Epithelial cell of prostate (primary cell): ENCODE measurements around the gene SMU1.
A peak's percentile ranks its signal among the peaks of the same experiment; 100 is the strongest.
"Not testable (repeated sequence)": the region's sequence is repeated elsewhere in the genome, so short reads cannot be mapped to it uniquely, and the experiment has no call there.

Experiments used
- DNase-seq: peaks from one replicate; pipeline ENCODE4 v3.0.0-alpha.2; 2011; ENCODE audit warnings: low read depth, low spot score
- H3K27ac ChIP-seq: fragments of 450-650 bp; 2 replicates; pipeline ENCODE4 v1.5.1; 2017; ENCODE audit warnings: mild to moderate bottlenecking

The SMU1 gene

DNA sequence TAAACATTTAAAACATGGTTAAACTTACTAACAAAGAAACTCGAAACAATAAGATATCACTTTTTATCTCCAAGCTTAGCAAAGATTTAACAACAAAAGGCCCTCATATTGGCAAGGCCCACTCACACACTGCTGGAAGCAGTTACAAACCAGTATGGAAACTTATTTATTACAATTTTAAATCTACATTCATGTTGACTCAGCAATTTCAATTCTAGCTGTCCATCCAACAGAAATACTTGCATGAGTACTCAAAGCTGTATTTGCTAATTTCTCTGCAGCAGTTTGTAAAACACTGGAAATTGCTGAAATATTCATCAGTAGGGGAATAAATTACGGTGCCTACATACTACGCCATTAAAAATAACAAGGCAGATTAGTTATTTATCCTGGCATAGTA is 54.2 kb downstream of the SMU1 start:
- no peak overlapping the region for H3K27ac ChIP-seq
- no peak for DNase-seq

DNA sequence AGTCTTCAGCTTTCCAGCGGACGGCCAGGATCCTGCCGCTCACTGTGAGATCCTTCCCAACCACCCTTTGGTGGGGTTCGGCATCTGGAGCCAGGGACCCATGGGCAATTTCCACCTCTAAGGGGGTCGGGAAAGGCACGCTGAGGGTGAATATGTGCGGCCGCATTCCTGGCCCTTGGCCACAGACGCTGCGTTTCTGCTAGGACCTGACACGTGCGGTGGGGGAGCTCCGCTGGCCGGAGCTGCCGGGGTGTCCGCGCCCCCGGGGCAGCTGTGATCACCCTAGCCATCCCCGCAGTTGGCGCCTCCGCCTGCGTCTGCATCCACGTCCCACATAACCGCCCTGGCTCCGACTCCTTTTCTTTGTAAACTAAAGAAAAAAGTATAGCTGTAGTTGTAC is 56.7 kb downstream of the SMU1 start:
- H3K27ac ChIP-seq: no peak overlapping the region
- DNase-seq: no peak

GRCh38 chr9:33017283-33018041 is 59.0 kb downstream of the SMU1 start:
- H3K27ac ChIP-seq: no peak overlapping the region
- DNase-seq: no peak

- DNase-seq: no peak
- no peak overlapping the region for H3K27ac ChIP-seq
These were observed 61.8 kb downstream of the SMU1 start for GRCh38 chr9:33014665-33015014.

- DNase-seq: no peak
- H3K27ac ChIP-seq: no peak overlapping the region
These were observed 62.4 kb downstream of the SMU1 start for GRCh38 chr9:33013962-33014664.

- no peak for DNase-seq
- no peak overlapping the region for H3K27ac ChIP-seq
These were observed 64.0 kb downstream of the SMU1 start for GRCh38 chr9:33012328-33013069.

- DNase-seq: no peak
- H3K27ac ChIP-seq: no peak overlapping the region
These were observed 64.6 kb downstream of the SMU1 start for GRCh38 chr9:33011831-33012230.

DNA sequence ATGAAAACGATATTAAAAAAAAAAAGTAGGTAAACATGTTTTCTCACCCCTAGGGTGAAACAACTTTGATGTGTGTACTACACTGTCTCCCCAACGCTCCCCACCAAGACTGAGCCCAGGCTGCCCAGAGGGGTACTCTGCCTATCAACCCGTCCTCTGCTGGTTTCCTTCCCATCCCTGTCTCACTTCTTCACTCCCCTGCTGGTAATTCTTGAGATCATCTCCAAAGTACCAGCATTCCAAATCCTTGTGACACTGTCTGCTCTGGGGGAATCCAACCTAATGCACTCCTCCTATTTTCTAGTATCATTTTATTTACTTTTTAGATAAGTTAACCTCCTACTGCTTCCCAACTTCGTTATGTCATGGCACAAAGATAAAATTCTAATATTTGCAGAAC is 68.7 kb downstream of the SMU1 start:
- H3K27ac ChIP-seq: no peak overlapping the region
- no peak for DNase-seq

DNA sequence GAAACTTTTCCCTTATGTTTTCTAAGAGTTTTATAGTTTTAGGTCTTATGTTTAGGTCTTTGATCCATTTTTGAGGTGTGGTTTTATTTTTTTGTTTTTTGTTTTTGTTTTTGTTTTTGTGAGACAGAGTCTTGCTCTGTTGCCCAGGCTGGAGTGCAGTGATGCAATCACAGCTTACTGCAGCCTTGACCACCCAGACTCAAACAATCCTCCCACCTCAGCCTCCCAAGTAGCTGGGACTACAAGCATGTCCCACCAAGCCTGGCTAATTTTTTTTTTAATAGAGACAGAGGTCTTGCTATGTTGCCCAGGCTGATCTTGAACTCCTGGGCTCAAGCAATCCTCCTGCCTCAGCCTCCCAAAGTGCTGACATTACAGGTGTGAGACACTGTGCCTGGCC is 71.1 kb downstream of the SMU1 start:
- not testable (repeated sequence) for H3K27ac ChIP-seq, DNase-seq

DNA sequence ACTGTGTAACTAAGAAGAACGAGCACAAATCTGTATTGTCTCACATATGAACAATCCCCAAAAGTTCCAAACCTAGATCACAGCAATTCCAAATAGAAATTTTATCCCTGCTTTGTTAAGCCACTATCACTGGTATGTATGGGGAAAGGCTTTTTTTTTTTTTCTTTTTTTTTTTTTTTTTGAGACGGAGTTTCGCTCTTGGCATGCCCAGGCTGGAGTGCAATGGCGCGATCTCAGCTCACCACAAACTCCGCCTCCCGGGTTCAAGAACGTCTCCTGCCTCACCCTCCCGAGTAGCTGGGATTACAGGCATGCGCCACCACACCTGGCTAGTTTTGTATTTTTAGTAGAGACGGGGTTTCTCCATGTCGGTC is 75.8 kb downstream of the SMU1 start:
- H3K27ac ChIP-seq: peak overlapping the region; percentile 93
- DNase-seq: not testable (repeated sequence)

GRCh38 chr9:32992595-32993238 is 83.8 kb downstream of the SMU1 start:
- no peak for DNase-seq
- H3K27ac ChIP-seq: no peak overlapping the region

DNA sequence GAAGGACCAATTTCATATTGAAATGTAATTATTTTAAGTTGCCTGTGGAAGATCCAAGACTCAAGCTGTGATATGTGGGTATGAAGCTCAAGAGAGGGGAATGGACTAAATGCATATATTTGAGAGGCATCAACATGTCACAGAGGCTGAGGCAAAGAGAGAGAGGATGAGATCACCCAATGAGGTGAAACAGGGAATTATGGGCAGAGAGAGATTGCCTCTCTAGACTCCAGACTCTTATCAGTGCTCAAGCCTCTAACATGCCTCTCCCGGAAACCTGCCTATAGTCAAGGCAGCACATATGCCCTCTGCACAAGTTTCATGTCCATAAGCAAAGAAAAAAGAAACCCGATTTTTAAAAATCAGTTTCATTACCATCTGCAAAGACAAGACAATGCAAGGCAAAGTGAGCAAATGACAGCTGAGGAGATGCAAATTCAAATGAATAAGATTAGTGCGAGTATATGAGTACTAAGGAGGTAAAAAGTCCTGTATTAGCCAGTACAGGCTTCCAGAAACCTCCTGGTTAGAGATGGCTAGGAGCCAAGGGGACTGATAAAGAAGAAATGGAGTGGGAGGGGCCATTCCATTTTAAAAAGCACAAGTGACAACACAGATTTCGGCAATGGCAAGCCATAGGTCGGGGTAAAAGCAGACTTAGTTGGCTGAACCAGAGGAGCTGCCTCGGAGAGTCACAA is 84.4 kb downstream of the SMU1 start:
- DNase-seq: no peak
- no peak overlapping the region for H3K27ac ChIP-seq
